Measurements from ENCODE around the gene MNT.

MNT gene

DNA sequence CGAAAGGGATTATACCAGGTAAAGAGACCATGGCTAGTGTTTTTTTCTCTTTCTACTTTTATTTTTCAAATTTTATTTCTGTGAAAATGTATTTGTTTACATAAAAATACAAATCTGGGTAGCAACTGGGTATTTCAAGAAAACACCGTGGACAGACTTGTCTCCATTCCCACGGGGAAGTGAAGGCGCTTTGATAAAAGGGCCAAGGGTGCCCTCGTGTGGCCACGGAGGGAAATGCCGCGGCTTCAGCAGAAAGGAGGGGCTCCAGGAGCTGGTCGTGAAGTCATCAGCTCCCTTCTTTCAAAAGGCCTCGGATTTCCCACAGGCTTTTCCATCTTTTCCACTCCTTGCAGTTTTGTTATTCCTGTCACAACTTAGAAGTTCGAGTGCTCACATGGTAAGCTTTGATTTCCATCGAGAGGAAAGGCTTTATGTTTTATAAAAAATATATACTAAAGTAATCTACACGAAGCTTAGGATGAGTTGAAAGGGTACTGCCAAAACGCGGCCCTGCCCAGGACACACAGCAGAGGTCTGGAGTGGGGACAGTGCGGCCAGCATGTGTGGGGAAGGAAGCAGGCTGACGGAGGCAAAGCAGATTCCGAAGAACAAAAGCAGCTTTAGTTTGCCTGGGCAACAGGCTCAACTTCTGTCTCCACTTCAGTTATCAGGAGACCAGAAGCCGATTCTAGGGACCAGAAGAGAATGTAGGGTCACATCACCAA lies 15.3 kb upstream of the MNT start:
- DNase-seq: peak; percentile 88

DNA sequence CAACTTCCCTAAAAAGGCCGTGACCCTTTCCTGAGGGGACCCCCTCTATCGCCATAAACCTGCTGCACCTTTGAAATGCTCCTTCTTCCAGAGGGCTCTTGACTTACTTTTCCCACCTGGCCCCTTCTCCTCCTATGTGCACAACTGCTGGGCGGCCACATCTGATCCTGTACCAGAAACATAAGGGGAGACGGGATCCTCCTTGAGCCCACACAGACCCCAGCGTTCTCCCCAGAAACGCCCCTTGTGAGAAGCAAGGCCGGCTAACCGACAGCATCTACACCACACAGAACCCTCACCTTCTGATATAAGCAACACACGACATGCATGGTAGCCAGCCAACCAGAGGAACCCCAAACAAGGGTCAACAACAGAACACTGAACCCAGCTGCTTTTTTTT lies 14.2 kb upstream of the MNT start:
- no peak for DNase-seq

DNA sequence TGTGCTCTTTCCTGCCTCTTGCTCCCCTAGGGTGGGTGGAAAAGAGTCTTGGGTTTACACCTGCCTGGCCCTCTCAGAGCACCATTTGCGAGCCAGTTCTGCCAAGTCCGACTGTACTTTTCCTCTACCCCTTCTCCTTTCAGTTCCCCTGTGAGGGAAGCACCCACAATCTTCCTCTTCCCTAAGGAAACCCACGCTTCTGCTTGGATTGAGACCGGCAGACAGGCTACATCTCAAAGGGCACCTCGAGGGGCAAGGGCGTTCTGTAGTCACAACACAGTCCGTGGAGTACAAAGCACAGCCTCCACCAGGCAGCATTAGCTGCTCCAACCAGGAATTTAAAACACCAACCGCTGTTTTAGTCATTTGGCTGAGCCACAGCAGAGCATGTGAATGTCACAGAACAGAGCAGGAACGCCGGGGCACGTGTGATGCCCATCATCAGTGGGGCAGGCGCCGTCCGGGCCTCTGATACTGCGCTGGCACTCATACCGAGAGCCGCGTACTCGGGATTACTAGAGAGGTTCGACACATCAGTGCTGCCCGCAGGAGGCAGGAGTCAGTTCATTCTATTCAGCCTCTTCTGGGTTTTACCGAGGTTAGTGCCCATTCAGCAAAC lies 13.7 kb upstream of the MNT start:
- no peak for DNase-seq

DNA sequence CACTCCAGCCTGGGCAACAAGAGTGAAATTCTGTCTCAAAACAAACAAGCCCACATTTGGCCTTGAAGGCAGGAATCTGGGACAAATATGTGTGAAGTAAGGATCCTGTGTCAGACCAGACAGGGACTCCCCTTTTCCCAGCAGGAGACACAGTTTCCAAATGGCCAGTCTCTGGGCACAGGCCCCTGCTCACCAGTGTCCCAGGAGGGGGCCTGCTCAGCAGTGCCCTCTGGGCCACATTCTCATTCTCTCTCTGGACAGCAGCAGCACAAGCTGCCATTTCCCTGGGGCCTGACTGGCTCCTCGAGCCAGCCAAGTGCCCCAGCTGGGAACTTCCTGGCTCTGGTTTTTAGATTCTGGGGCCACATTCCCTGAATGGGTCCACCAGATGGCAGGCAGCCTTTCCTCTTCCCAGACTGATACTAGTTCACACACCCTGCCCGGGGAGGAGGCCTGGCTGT lies 11.7 kb upstream of the MNT start:
- no peak for DNase-seq

DNA sequence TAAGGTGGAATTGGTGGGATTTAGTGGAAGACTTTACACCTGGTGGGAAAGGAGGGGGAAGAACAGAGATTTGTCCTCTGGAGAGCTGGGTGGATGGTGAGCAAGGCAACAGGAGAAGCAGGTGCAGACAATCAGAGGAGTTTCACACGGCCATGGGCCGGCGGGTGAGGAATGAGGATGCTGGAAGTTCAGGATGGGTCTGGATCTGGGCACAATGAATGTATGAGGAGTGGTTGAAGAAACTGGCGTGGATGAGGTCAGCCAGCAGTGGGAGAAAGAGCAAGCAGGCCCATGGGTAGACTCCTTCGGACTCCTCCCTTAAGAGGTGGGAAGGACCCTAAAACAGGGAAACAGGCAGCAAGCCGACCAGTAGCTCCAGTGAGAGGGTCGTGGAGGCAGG lies 10.1 kb upstream of the MNT start:
- no peak for DNase-seq

DNA sequence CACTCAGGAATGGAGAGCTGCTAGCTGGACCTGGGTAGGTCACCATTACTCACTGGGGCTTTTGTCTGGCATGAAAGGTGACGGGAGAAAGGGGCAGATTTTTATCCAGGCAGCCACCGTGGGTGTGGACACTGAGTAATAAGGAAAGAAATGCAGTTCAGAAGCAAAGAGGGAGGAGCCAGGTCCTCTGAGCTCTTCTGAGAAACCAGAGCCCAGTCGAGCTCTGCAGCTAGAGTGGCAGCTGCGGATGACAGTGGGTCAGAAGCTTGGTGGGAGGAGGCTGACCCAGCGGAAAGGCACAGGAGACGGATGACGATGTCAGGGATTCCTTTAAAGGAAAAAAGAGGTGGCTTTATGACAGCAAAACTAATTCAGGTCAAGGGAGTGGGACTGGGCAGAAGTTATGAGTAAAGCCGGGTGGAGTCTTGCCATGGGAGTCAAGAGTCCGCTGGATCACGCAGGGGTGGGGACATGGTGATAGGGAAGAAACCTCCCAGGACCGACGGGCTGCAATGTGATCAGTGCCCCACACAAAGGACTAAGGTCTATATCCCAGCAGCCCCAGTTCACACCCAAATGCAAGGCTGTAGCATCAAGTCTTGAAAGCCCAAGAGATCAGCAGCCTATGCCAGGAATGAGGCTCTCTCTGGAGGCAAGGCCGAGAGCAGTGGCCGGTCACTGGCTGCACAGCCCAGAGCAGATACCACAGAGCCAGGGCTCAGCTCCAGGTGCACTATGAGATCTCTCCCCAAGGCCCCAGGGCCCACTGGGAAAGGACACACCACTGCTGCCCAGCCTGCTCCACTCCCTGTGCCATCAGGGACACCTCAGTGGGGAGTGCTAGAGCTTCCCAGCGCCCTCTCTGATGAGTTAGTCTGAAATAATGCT lies 6.3 kb upstream of the MNT start:
- DNase-seq: no peak

DNA sequence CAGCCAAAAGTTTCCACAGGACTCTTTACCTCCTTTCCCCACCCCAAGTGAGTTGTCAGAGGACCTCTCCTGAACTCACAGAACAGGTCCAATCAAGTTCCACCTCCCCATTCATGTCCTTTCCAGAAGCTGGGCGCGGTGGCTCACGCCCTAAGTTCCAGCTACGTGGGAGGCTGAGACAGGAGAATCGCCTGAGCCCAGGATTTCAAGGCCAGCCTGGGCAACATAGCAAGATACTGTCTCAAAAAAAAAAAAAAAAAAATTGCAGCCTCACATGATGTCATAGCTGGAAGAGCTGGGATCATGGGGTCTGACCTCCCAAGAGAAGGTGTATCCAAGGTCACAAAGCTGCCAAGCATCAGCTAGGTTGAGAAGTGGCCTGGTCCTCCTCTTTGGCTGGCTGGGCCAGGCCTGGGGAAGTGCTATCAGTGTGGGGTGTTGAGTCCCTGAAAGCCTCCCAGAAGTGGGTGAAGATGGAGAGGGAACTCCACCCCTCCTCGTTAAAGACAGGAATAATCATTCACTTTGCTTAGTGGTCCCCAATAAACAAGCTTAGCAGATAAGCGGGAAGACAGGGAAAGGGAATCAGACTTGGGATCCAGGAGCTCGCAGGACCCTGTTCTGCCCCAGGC lies 5.5 kb upstream of the MNT start:
- DNase-seq: no peak

DNA sequence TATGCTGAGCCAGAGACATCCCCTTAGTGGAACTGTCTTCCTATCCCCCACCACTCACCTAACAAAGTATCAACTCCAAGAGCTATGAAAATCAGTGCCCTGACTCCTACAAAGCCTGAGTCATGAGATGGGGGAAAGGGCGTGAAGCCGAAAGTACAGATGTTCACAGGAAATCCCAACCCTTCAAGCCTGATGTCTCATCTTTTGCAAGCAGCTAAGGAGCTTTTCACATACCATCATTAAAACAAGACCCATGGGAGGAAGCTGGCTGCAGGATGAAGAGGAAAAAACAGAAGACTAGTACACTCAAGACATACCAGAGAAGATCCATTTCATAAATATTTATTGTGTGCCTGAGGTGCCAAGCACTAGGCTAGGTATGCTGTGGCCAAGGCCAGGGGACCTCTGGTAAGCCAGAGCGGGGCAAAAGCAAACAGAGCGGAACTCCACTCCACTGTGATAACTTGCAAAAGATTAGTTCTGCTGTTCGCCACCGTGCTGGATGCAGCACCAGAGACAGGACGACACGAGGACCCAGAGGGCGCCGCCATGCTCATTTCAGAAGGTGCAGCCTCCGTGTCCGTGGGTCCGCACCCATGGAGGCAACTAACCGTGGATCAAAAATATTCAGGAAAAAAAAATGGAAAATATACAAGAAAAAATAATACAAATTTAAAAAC lies 4.5 kb upstream of the MNT start:
- DNase-seq: no peak

DNA sequence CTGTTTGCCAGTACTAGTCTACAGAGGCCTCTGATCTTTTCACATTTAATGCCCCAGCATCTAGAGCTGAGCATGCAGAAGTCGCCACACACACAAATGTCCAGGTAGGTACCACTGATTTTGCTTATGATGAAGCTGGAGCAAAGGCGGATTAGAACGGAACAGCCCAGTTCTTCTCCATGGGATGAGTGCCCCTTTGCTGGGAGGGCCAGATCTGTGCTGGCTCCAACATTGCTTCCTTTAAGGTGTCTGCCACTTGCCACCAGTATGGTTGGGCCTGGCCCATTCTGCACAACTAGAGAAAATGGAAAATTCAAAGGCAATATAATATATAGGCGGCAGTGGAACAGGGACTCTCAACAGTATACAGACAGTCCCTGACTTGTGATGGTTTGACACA lies 2.2 kb upstream of the MNT start:
- DNase-seq: no peak

DNA sequence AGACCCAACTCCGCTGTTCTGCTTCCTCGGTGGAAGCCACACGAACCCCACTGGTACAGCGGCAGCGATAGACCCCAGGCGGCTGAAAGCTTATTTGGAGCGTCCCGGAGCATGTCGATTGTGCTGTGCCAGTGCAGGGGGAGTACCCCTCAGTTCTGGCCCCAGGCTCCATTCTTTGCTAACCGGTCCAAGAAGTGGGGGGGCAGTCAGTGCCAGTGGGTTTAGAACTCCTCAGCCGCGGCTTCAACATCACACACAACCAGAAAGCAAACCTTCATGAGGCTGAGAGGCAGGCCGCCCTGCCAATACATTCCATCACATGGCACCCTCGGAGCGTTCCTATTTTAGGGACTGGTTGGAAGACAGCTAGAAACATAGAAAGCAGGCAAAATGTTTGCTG lies 1.7 kb upstream of the MNT start:
- no peak for DNase-seq

DNA sequence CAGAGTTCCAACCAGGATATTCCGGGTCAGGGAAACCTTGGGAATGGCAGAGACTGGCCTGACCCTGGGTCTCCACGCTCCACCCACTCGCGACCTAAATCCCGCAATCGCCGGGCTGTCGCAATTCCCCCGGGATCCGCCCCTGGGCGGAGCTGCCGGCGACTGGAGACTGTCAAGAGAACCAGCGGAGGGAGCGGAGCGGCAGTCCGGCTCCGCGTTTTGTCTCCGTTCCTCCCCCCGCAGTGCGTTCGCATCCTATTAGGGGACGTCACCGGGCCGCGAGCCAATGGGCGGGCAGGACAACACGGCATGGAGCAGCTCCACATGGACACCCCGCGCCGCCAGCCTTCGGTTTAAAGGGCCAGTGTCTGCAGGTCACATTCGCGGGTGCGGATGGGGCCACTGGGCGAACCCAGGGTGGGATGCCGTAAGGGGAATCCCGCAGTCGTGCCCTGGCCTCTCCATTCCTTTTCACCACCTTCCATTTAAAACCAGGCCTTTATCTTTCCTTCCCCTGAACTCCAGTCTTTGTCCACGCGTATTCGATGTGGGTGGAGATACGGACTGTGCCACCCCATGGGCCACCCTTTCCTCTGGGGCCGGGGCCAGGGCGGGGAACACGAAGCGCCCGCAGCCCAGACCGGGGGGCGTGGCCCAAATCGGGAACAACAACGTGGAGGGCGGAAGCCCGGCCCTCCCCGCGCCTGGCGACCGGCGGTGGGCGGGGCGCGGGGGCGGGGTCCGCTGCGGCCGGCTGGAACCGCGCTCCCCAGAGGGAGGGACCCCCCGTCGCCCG lies 764 bp upstream of the MNT start:
- peak; percentile 99 for DNase-seq

DNA sequence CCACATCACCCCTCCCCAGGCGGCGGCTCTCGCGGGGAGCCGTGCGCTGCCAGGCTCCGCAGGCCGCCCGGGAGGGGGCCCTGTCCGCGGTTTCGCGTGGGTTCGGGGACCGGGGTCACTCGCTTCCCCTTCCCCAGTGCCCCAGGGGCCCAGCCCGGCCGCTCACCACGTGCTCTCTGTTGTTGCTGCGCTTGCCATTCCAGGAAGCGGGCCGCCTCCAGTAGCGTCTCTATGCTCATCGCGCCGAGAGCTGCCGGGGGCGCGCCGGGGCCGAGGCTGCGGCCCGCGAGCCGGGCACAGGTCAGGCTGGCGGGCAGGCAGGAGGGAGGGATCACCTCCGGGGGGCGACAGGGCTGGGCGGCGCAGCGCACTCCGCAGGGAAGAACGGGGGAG lies 390 bp downstream of the MNT start:
- peak; percentile 48 for DNase-seq

DNA sequence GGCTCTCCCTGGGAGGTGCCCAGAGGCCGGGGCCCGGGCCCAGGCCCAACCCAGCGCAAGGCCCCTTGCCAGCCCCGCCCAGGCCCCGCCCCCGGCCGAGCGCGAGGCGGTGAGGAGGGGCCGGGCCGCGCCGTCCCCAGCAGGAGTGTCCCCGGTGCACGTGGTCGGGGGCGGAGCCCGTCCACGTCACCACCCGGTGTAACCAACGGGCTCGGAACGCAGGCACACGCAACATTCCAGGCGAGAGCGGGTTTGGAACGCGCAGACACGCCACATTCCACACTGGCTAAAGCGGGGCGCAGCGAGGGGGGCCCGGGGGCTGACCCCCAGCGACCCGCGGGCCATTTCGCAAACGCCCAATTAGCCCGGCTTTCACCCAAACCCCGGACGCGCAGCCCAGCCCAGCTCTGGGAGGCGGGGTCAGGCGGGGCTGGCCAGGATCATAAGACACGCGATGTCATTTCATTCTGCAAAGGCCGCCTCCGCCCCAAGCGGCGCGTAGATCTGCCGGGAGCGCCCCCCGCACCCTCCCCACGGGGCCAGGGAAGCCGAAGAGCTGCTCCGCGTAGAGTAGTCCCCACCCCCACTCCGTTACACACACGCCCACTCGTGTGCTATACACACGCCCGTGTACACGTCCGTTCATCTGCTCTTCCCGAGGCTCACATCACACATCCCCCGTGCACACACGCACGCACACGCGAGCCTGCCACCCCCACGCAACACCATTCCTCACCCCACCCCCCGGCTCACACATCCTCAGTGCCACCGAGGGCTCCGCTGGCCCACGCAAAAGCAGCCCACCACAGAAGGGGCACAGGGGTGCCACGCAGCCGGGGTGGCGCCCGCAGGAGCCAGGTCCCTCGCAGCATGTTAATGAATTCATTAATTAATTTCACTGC lies 1.0 kb downstream of the MNT start:
- DNase-seq: peak; percentile 91

DNA sequence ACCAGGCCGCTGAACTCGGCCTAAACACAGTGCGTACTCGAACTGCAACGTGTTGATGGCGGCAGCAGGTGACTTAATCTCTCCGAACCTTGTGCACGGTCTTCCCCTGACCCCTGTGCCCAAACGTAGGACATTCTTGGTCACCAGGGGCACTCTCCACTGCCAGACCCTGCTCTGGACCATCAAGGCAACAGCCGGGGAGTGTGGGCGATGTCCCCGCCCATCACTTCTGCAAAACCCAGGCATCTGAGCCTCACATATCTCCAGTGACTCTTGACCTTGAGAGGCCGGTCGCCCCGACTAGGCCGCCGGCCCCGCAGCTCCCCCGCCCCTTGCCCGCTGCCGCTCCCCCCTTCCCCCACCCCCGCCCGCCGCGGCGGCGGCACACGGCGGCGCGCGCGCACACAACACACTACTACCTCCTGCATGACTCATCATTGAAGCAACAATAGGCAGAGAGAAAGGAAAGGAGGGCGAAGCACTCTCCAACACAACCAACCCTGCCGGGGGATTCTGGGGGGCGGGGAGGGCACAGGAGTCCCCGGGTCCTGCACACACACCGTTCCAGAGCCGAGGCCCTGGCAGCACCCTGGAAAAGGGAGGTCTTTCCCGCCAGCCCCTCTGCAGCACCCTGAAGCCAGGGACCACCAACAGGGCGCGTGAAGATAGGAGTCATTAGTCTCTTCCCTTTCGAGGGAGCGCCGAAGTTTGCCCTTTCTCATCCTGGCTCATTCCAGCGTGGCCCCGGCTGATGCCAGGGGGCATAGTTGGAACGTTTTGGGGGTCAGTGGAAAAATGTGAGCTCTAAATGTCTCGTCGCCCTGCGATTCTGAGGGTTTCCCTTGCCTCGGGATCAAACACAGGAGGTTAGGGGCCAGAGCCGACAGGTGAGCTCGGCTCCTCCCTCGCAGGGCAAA lies 1.9 kb downstream of the MNT start:
- peak; percentile 53 for DNase-seq

DNA sequence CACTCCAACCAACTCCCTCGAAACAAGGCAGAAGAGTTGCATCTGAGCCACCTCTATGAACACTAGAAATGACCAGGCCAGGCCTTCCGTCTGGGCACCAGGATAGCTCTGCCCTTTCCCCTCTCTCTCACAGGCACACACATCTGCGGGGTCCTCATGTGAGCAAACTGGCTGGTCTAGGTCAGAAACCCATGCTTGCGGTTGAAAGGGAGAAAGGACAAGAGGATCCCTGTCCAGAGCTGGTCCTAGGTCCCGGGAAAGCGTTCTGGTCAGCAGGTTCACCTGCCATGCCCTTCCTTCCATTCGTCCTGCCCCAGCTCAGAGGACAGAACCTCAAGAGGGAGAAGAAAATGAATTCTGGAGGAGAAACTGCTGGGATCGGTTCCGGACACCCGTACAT lies 2.7 kb downstream of the MNT start:
- DNase-seq: no peak

DNA sequence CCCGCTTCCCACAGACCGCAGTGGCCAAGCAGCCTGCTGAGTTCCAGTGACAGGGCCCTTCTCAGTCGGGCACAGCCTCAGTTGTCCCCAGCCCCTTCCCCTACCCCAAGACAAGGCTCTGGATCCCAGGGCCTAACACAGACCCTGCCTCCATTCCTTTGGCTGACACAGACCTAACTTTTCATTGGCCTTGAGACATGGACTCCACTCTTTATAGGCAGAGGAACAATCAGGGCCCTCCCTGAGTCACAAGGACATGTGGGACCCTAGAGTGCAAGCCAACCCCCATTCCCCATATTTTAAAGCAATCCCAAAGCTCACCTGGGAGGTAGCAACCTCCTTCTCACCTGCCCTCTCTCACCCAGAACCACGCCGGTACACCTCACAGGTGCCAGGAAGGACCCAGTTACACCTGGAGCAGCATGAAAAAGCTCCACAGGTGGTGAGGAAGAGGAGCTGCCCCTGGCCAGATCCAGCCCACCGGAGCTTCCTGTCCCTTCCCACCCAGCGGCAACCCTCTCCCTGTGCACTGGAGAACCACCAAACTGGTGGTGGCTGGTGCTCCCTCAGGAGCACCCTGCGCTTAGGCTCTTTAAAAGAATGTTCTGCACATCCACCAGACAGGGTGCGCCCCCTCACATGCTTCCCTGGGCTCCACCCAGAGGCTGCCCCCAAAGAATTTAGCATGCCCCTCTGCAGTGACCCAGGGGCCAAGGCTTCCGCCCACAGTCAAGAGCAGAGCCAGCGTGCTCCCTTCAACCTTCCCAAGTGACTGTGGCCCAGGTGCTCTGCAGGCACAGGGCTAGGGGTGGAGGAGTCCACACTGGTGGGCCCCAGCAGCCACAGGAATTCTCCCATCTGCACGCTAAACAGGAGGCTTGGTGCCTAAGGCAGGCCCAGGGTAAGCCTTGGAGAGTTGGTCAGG lies 3.4 kb downstream of the MNT start:
- no peak for DNase-seq

DNA sequence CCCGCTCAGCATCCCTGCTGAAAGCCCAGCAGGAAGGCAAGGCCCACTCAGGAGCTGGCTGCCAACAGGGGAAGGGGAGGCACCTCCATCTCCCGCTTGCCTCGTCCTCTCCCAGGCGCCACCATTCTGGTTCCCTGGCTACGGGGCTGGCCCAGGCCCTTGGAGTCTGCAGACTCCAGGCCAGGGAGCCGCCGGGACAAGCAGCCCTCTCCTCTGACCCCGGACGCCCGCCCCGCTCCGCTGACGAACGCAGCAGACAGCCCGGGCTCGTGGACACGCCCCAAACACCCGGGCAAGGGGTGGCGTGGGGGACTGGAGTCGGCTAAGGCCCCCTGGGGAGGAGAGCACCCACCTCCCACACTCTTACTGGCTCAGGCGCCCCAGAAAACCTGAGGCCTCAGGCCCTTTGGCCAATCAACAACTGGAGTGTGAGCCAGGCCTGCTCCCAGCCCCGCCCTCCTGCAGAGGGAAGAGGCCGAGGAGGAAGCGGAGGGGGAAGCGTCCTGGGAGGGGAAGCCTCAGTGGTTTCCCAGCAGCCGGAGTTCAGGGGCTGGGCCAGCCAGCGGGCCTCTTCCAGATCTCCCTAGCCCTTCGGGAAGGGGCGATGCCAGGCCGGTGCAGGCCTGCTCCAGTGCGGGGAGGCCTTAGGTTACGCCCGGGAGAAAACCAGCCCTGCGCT lies 4.2 kb downstream of the MNT start:
- peak; percentile 33 for DNase-seq

DNA sequence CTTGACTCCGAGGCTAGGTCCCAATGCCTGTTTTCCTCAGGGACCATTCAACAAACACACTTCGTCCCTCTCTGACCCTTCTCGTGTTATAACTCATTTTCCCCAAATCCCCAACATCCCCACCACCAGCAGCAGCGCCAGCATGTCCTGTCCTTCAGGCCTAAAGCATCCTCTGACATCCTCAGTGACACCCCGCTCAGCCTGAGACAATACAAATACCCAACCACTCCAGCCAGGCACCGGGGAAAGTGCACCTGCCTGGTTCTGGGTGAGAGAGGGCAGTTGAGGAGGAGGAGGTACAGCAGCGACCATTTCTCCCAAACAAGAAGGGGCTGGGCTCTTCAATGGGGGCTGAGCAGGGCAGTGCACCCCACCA lies 4.7 kb downstream of the MNT start:
- no peak for DNase-seq
